Neural crest cell (in vitro differentiated cells): ENCODE data around the gene MCAM. TPM values are rescaled to one million over a fixed set of nuclear protein-coding genes. Genes with fewer than 3 reads are reported as not detected.

ENCODE experiments used
- DNase-seq: peaks from one replicate; pipeline ENCODE4 v3.0.0; 2021; ENCODE audit warnings: low read depth, mixed read lengths, low spot score
- H3K27ac Mint-ChIP-seq: one replicate; pipeline ENCODE4 v1.8.0; 2021; ENCODE audit warnings: mild to moderate bottlenecking, mixed read lengths; ENCODE audit not compliant: unreplicated experiment
- H3K27me3 Mint-ChIP-seq: 2 replicates; pipeline ENCODE4 v1.8.0; 2021; ENCODE audit warnings: low read depth, mild to moderate bottlenecking, mixed read lengths
- H3K36me3 Mint-ChIP-seq: 2 replicates; pipeline ENCODE4 v1.8.0; 2021; ENCODE audit warnings: low read depth, mild to moderate bottlenecking, mixed read lengths
- H3K4me1 Mint-ChIP-seq: 2 replicates; pipeline ENCODE4 v1.8.0; 2021; ENCODE audit warnings: mixed read lengths
- H3K4me3 Mint-ChIP-seq: one replicate; pipeline ENCODE4 v1.8.0; 2021; ENCODE audit warnings: mild to moderate bottlenecking, mixed read lengths
- H3K9me3 Mint-ChIP-seq: 2 replicates; pipeline ENCODE4 v1.8.0; 2021; ENCODE audit warnings: mixed read lengths
- CTCF ChIP-seq: fragments of 200-600 bp; sonication (generic); conservative IDR thresholded peaks from 2 replicates; pipeline ENCODE4 v1.5.0; 2021; ENCODE audit warnings: antibody characterized with exemption, mild to moderate bottlenecking
- long read RNA-seq: library from polyadenylated mRNA; unstranded; transcript quantifications from one replicate; pipeline ENCODE4 v2.0.0, GENCODE V29; 2020
- total RNA-seq: library from RNA; stranded (reverse); gene quantifications from 2 replicates; pipeline ENCODE4 v1.2.1, GENCODE V29; 2021

The MCAM gene
- 61.6 and 66.7 TPM in 2 replicates for total RNA-seq
- long read RNA-seq, transcript MCAM-201 (16 exons, 3,313 nt) = major isoform, 27 of 43 reads
- long read RNA-seq, partial matches to known transcripts = 4 of 43 reads
- long read RNA-seq, other reads (novel, unspliced or antisense) = 12 of 43 reads

GRCh38 chr11:119316729-119317591 is at the start of gene MCAM:
TSS of gene MCAM (minus strand) at chr11:119317130. CDS start at chr11:119317101, 29 bp downstream.
- H3K27me3 Mint-ChIP-seq = peaks cover 28% of the 10 kb centered on the region
- H3K27ac Mint-ChIP-seq = peak within 1 kb of the TSS; percentile 35

GRCh38 chr11:119365071-119365591 is 48.2 kb upstream of the MCAM start:
- no peak overlapping the region for H3K27ac Mint-ChIP-seq
- DNase-seq = no peak
- no peaks in the 10 kb centered on the region for H3K36me3 Mint-ChIP-seq
- no peaks in the 10 kb centered on the region for H3K9me3 Mint-ChIP-seq
- peak overlapping the region; percentile 66 for H3K4me3 Mint-ChIP-seq
- H3K27me3 Mint-ChIP-seq = peaks cover 43% of the 10 kb centered on the region
- H3K4me1 Mint-ChIP-seq = peaks cover 35% of the 10 kb centered on the region
- no peak for TF ChIP-seq CTCF

More at GRCh38 chr11:119316729-119317591, at the start of gene MCAM:
- Mint-ChIP-seq H3K4me3 (peak within 1 kb of the TSS; percentile 87), H3K4me1 (peaks cover 35% of the 10 kb centered on the region), H3K36me3 (no peaks in the 10 kb centered on the region), H3K9me3 (no peaks in the 10 kb centered on the region)
- TF ChIP-seq CTCF = no peak
- DNase-seq = peak; percentile 45

- H3K27ac Mint-ChIP-seq = no peak overlapping the region
- peaks cover 46% of the 10 kb centered on the region for H3K27me3 Mint-ChIP-seq
- H3K4me1 Mint-ChIP-seq = peaks cover 28% of the 10 kb centered on the region
- peak overlapping the region; percentile 87 for H3K4me3 Mint-ChIP-seq
- H3K36me3 Mint-ChIP-seq = no peaks in the 10 kb centered on the region
- TF ChIP-seq CTCF = no peak
- no peaks in the 10 kb centered on the region for H3K9me3 Mint-ChIP-seq
- peak; percentile 51 for DNase-seq
These were observed 47.1 kb upstream of the MCAM start for GRCh38 chr11:119363851-119364590.

- DNase-seq = no peak
- TF ChIP-seq CTCF = no peak
- H3K27ac Mint-ChIP-seq = no peak overlapping the region
- H3K9me3 Mint-ChIP-seq = no peaks in the 10 kb centered on the region
- H3K4me1 Mint-ChIP-seq = peaks cover 27% of the 10 kb centered on the region
- H3K4me3 Mint-ChIP-seq = peak overlapping the region; percentile 63
- no peaks in the 10 kb centered on the region for H3K36me3 Mint-ChIP-seq
- H3K27me3 Mint-ChIP-seq = peaks cover 46% of the 10 kb centered on the region
These were observed 46.3 kb upstream of the MCAM start for GRCh38 chr11:119363081-119363850.

GRCh38 chr11:119362741-119363080 is 45.8 kb upstream of the MCAM start:
- no peak for DNase-seq
- H3K27me3 Mint-ChIP-seq = peaks cover 45% of the 10 kb centered on the region
- peaks cover 25% of the 10 kb centered on the region for H3K4me1 Mint-ChIP-seq
- no peaks in the 10 kb centered on the region for H3K9me3 Mint-ChIP-seq
- no peak overlapping the region for H3K27ac Mint-ChIP-seq
- no peak for TF ChIP-seq CTCF
- no peaks in the 10 kb centered on the region for H3K36me3 Mint-ChIP-seq
- H3K4me3 Mint-ChIP-seq = peak overlapping the region; percentile 63
